Measurements from ENCODE around the gene STPG3. TPM values are rescaled to one million over a fixed set of nuclear protein-coding genes. Genes with fewer than 3 reads are reported as not detected.

Gene STPG3
- total and polyA plus RNA-seq, 2 of the 4 experiments (the other 2 are of a cell fraction) = not detected

GRCh38 chr9:137296670-137297664, 45.9 kb downstream of the STPG3 start (continued):
- TF ChIP-seq FOS (IDR thresholded peaks at IDR 0.05; ENCODE audit: low read depth, low read length) (no peak), RAD21 (IDR thresholded peaks at IDR 0.05; ENCODE audit: low read length) (no peak)

GRCh38 chr9:137297966-137298365, 46.9 kb downstream of the STPG3 start:
- CTCF ChIA-PET = no interaction called here
- no peak overlapping the region for H2BK20ac ChIP-seq (ENCODE audit: low read depth, low read length)
- no peak for ATAC-seq (ENCODE audit: low read depth)
- in situ Hi-C loops (cut with MboI; ENCODE audit: low sequenced_read_pairs) = no loop called here
- DNase-seq = no peak
- H3K27me3 ChIP-seq (ENCODE audit: control insufficient read depth, insufficient read depth, low read length) = peaks cover 33% of the 10 kb centered on the region
- H3K9ac ChIP-seq (ENCODE audit: low read depth, low read length) = no peak overlapping the region
- H2AK5ac ChIP-seq (ENCODE audit: low read depth, low read length) = no peak overlapping the region
- H4K20me1 ChIP-seq (ENCODE audit: insufficient read depth, low read length) = peaks cover 4% of the 10 kb centered on the region; the same call in 1 of the 2 replicates
- H2BK5ac ChIP-seq (ENCODE audit: low read depth, low read length, poor library complexity, severe bottlenecking) = no peak overlapping the region
- peaks cover 3% of the 10 kb centered on the region for H3K4me1 ChIP-seq (ENCODE audit: control insufficient read depth, insufficient read depth, low read length)
- no peak overlapping the region for H3K56ac ChIP-seq (ENCODE audit: extremely low read depth, insufficient read depth, low read length)
- H2BK15ac ChIP-seq (ENCODE audit: low read depth, low read length) = no peak overlapping the region
- H3K4ac ChIP-seq (ENCODE audit: low read depth, low read length) = no peak overlapping the region
- H3K23ac ChIP-seq (ENCODE audit: low read depth, low read length) = no peak overlapping the region
- H3K27ac ChIP-seq (ENCODE audit: insufficient read depth, low read length) = no peak overlapping the region
- no peak overlapping the region for H3K14ac ChIP-seq (replicated peaks; ENCODE audit: low read depth, low read length)
- H3K4me2 ChIP-seq (ENCODE audit: low read depth, low read length) = no peak overlapping the region
- dilution Hi-C loops (cut with HindIII; ENCODE audit: low sequenced_read_pairs, unreplicated experiment) = no loop called here
- peaks cover 5% of the 10 kb centered on the region; the same call in 1 of the 2 replicates for H3K9me3 ChIP-seq (ENCODE audit: control insufficient read depth, insufficient read depth, low read length)
- no peak overlapping the region for H2AFZ ChIP-seq (replicated peaks; ENCODE audit: low read length, poor library complexity)
- no peaks in the 10 kb centered on the region for H3K79me1 ChIP-seq (ENCODE audit: low read depth in 1 of 2, low read length in 2 of 2)
- WGBS, 2 experiments (ENCODE audit: extremely low coverage in 2 of 2, insufficient read length in 1 of 2) = 86% methylated on average over 4 of the region's 7 CpGs; no CpG with 5 or more reads in 1 of the 2 experiments
- no peak overlapping the region for H3K4me3 ChIP-seq (ENCODE audit: insufficient read depth, low read depth, low read length)
- intact Hi-C loops (cut with micrococcal nuclease) = no loop called here
- no peak overlapping the region for H3K18ac ChIP-seq (ENCODE audit: low read depth, low read length)
- H4K5ac ChIP-seq (ENCODE audit: low read depth, low read length) = no peak overlapping the region
- no peak overlapping the region for H4K91ac ChIP-seq (ENCODE audit: insufficient read depth, low read depth, low read length)
- no TSS peak for BruUV-seq (replicated peaks)
- no peaks in the 10 kb centered on the region for H3K36me3 ChIP-seq (ENCODE audit: control insufficient read depth, insufficient read depth, low read length)
- no peaks in the 10 kb centered on the region for H3K9me1 ChIP-seq (ENCODE audit: insufficient read depth, low read length)
- no peak overlapping the region for H2BK120ac ChIP-seq (ENCODE audit: low read depth, low read length)
- no peak overlapping the region for H2AK9ac ChIP-seq (replicated peaks; ENCODE audit: low read depth, low read length, poor library complexity)
- POLR2A ChIA-PET (ENCODE audit: unreplicated experiment) = no interaction called here
- no peak overlapping the region for H4K8ac ChIP-seq (ENCODE audit: low read depth in 2 of 2, low read length in 2 of 2)
- no peak for TF ChIP-seq RCOR1 (IDR thresholded peaks at IDR 0.05; ENCODE audit: insufficient replicate concordance, low read length)
- no peak for TF ChIP-seq RAD21 (IDR thresholded peaks at IDR 0.05; ENCODE audit: low read length)
- TF ChIP-seq RFX5 (IDR thresholded peaks at IDR 0.05; ENCODE audit: low read depth, low read length) = no peak
- no peak for TF ChIP-seq FOS (IDR thresholded peaks at IDR 0.05; ENCODE audit: low read depth, low read length)
- no peak for TF ChIP-seq BHLHE40 (IDR thresholded peaks at IDR 0.05; ENCODE audit: low read depth, low read length)
- TF ChIP-seq CHD1 (IDR thresholded peaks at IDR 0.05; ENCODE audit: low read depth, low read length) = no peak
- TF ChIP-seq NFE2L2 (IDR thresholded peaks at IDR 0.05; ENCODE audit: low read depth, low read length) = no peak
- no peak for TF ChIP-seq MXI1 (IDR thresholded peaks at IDR 0.05; ENCODE audit: borderline replicate concordance, low read depth, low read length)
- no peak for TF ChIP-seq MAZ (IDR thresholded peaks at IDR 0.05; ENCODE audit: borderline replicate concordance, low read depth, low read length)
- TF ChIP-seq, protein P1, sequence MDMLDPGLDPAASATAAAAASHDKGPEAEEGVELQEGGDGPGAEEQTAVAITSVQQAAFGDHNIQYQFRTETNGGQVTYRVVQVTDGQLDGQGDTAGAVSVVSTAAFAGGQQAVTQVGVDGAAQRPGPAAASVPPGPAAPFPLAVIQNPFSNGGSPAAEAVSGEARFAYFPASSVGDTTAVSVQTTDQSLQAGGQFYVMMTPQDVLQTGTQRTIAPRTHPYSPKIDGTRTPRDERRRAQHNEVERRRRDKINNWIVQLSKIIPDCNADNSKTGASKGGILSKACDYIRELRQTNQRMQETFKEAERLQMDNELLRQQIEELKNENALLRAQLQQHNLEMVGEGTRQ (IDR thresholded peaks at IDR 0.05; ENCODE audit: low read depth, low read length) = no peak
- TF ChIP-seq SMC3 (IDR thresholded peaks at IDR 0.05; ENCODE audit: low read depth, low read length) = no peak
- TF ChIP-seq, protein P2, sequence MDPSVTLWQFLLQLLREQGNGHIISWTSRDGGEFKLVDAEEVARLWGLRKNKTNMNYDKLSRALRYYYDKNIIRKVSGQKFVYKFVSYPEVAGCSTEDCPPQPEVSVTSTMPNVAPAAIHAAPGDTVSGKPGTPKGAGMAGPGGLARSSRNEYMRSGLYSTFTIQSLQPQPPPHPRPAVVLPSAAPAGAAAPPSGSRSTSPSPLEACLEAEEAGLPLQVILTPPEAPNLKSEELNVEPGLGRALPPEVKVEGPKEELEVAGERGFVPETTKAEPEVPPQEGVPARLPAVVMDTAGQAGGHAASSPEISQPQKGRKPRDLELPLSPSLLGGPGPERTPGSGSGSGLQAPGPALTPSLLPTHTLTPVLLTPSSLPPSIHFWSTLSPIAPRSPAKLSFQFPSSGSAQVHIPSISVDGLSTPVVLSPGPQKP (IDR thresholded peaks at IDR 0.05; ENCODE audit: borderline replicate concordance, low read depth, low read length) = no peak
- no peak for TF ChIP-seq POLR2A (IDR thresholded peaks at IDR 0.05; ENCODE audit: low read depth, low read length)
- no peak for TF ChIP-seq CEBPB (IDR thresholded peaks at IDR 0.05; ENCODE audit: low read depth, low read length)
- no peak for TF ChIP-seq MAFK (IDR thresholded peaks at IDR 0.05; ENCODE audit: low read depth, low read length)

Measured in IMR-90 (cell line).